A549 (cell line): Measurements from ENCODE around the gene NDUFA8. TPM values are rescaled to one million over a fixed set of nuclear protein-coding genes. Genes with fewer than 3 reads are reported as not detected.

ENCODE experiments used
- ATAC-seq, 2 experiments: fragments of 200-7000 bp in 1 of 2; fragments of >200 bp in 1 of 2; cut with Nextera tagmentation in 1 of 2; cut with Tn5 transposase in 1 of 2; 3 replicates each; pipeline versions ENCODE4 v1.8.0 to v1.9.1; 2018 to 2020; ENCODE audit warnings: mild to moderate bottlenecking in 1 of 2, moderate library complexity in 1 of 2
- CTCF ChIA-PET: fragments of 300-600 bp; sonication (Branson Sonifier 250); formaldehyde crosslinking; extraction: SDS; loops from one replicate; lab custom pipeline; 2021; ENCODE audit warnings: antibody characterized with exemption, inconsistent platforms; lab: Yijun Ruan, JAX
- POLR2A ChIA-PET: fragments of 350-600 bp; formaldehyde crosslinking; extraction: SDS; loops from one replicate; lab custom pipeline; 2021; ENCODE audit warnings: antibody characterized with exemption, inconsistent platforms; lab: Yijun Ruan, JAX
- DNase-seq, 2 experiments: peaks; one replicate each; pipeline versions ENCODE4 v3.0.0 to v3.0.0-alpha.2; 2011 to 2016; ENCODE audit warnings: low read depth in 1 of 2, low spot score in 1 of 2
- FAIRE-seq: peaks from 2 replicates; lab custom pipeline; 2011; peaks lifted over from hg19 to GRCh38; lab: Jason Lieb, UNC
- H3K27ac ChIP-seq, 2 experiments: fragments of >200 bp; sonication (Bioruptor Twin); formaldehyde crosslinking; 3 replicates each; pipeline ENCODE4 v1.5.1; 2016 to 2017
- H3K4me1 ChIP-seq: fragments of >200 bp; sonication (Bioruptor Twin); formaldehyde crosslinking; 3 replicates; pipeline ENCODE4 v1.6.1; 2016
- H3K4me2 ChIP-seq: fragments of >200 bp; sonication (Bioruptor Twin); formaldehyde crosslinking; 3 replicates; pipeline ENCODE4 v1.6.1; 2016
- H3K4me3 ChIP-seq: fragments of >200 bp; sonication (Bioruptor Twin); formaldehyde crosslinking; 3 replicates; pipeline ENCODE4 v1.5.1; 2016
- H3K9me3 ChIP-seq: fragments of >200 bp; sonication (Bioruptor Twin); formaldehyde crosslinking; 3 replicates; pipeline ENCODE4 v1.6.1; 2016
- BHLHE40 ChIP-seq: IDR thresholded peaks from 2 replicates; pipeline ENCODE4 v1.6.1; 2012; ENCODE audit warnings: low read depth, low read length, inconsistent platforms
- CBX2 ChIP-seq: fragments of 200-600 bp; sonication (generic); IDR thresholded peaks from 2 replicates; pipeline ENCODE4 v1.6.1; 2016; ENCODE audit warnings: low read depth, mild to moderate bottlenecking, borderline replicate concordance
- CBX8 ChIP-seq: fragments of 200-600 bp; sonication (generic); IDR thresholded peaks from 2 replicates; pipeline ENCODE4 v1.6.1; 2016
- CEBPB ChIP-seq, 2 experiments: fragments of >200 bp in 1 of 2; sonication (Bioruptor Twin) in 1 of 2; formaldehyde crosslinking in 1 of 2; IDR thresholded peaks; 2 replicates each; pipeline ENCODE4 v1.6.1; 2012 to 2016
- CHD2 ChIP-seq: fragments of 150-350 bp; IDR thresholded peaks from 2 replicates; pipeline ENCODE4 v1.6.1; 2014; ENCODE audit warnings: low read length; ENCODE audit not compliant: partially characterized antibody
- EHF ChIP-seq: fragments of 250-450 bp; sonication (Bioruptor Pico); IDR thresholded peaks from 2 replicates; pipeline ENCODE4 v1.5.0; 2020; ENCODE audit warnings: mild to moderate bottlenecking
- EP300 ChIP-seq, 2 experiments: fragments of >200 bp; sonication (Bioruptor Twin); formaldehyde crosslinking; IDR thresholded peaks; 2 replicates in 1 of 2; 3 replicates in 1 of 2; pipeline ENCODE4 v1.6.1; 2016 to 2017
- FOSL2 ChIP-seq, 2 experiments: fragments of 450-650 bp in 1 of 2; fragments of >200 bp in 1 of 2; sonication (Bioruptor Twin) in 1 of 2; formaldehyde crosslinking; IDR thresholded peaks; 2 replicates each; pipeline versions ENCODE4 v1.5.0 to v1.6.1; 2016 to 2020; ENCODE audit warnings: mild to moderate bottlenecking in 1 of 2, moderate library complexity in 1 of 2
- FOXS1 ChIP-seq: fragments of 250-450 bp; sonication (Bioruptor Pico); IDR thresholded peaks from 2 replicates; pipeline ENCODE4 v1.5.0; 2020; ENCODE audit warnings: mild to moderate bottlenecking, moderate library complexity
- HES2 ChIP-seq: fragments of >200 bp; sonication (Bioruptor Twin); formaldehyde crosslinking; IDR thresholded peaks from 2 replicates; pipeline ENCODE4 v1.6.1; 2016
- HEYL ChIP-seq: fragments of 250-450 bp; sonication (Bioruptor Pico); IDR thresholded peaks from 2 replicates; pipeline ENCODE4 v1.8.0; 2021; ENCODE audit warnings: mild to moderate bottlenecking, moderate library complexity
- HMGXB4 ChIP-seq: fragments of 250-450 bp; sonication (Bioruptor Pico); IDR thresholded peaks from 2 replicates; pipeline ENCODE4 v1.5.0; 2021; ENCODE audit warnings: mild to moderate bottlenecking, moderate library complexity, borderline replicate concordance
- MAFK ChIP-seq: fragments of 450-650 bp; IDR thresholded peaks from 2 replicates; pipeline ENCODE4 v1.6.1; 2014; ENCODE audit not compliant: partially characterized antibody
- MAZ ChIP-seq: fragments of 150-350 bp; IDR thresholded peaks from 2 replicates; pipeline ENCODE4 v1.6.1; 2014; ENCODE audit warnings: antibody characterized with exemption, low read depth, low read length, borderline replicate concordance
- NR3C1 ChIP-seq: fragments of >200 bp; sonication (Bioruptor Twin); formaldehyde crosslinking; IDR thresholded peaks from 3 replicates; pipeline ENCODE4 v1.6.1; 2017
- POLR2AphosphoS2 ChIP-seq: conservative IDR thresholded peaks from 2 replicates; pipeline ENCODE4 v1.6.1; 2012; ENCODE audit warnings: low read length, improper control_type of control experiment, inconsistent platforms
- RARB ChIP-seq: fragments of 250-450 bp; sonication (Bioruptor Pico); IDR thresholded peaks from 2 replicates; pipeline ENCODE4 v1.8.0; 2021; ENCODE audit warnings: mild to moderate bottlenecking, moderate library complexity
- RCOR1 ChIP-seq: fragments of 150-350 bp; IDR thresholded peaks from 2 replicates; pipeline ENCODE4 v1.6.1; 2014; ENCODE audit warnings: antibody characterized with exemption, low read length, low read depth
- RFX5 ChIP-seq: fragments of 450-650 bp; IDR thresholded peaks from 2 replicates; pipeline ENCODE4 v1.7.1; 2014; ENCODE audit warnings: antibody characterized with exemption, mild to moderate bottlenecking, moderate library complexity
- SREBF2 ChIP-seq: fragments of 450-650 bp; IDR thresholded peaks from 2 replicates; pipeline ENCODE4 v1.6.1; 2014; ENCODE audit warnings: mild to moderate bottlenecking, moderate library complexity
- ZC3H11A ChIP-seq: fragments of 450-650 bp; IDR thresholded peaks from 2 replicates; pipeline ENCODE4 v1.6.1; 2014; ENCODE audit warnings: antibody characterized with exemption, mild to moderate bottlenecking
- ZNF302 ChIP-seq: fragments of 250-450 bp; sonication (Bioruptor Pico); IDR thresholded peaks from 2 replicates; pipeline ENCODE4 v1.9.0; 2021; ENCODE audit warnings: inconsistent platforms, mild to moderate bottlenecking, moderate library complexity
- ZSCAN20 ChIP-seq: fragments of 250-450 bp; sonication (Bioruptor Pico); IDR thresholded peaks from 2 replicates; pipeline ENCODE4 v1.8.0; 2022; ENCODE audit warnings: mild to moderate bottlenecking, moderate library complexity
- WGBS: methylation state at CpG from one replicate; pipeline ENCODE4 v1.1.6; 2017; ENCODE audit errors: missing lambda C conversion rate; 5-methylcytosine and 5-hydroxymethylcytosine counted together
- polyA plus RNA-seq, 4 experiments: library from polyadenylated mRNA; depleted of rRNA in 3 of 4; stranded (reverse); fragments of >200 nt; fragmentation: RNase III in 1 of 4; extraction: RNeasy Plus Mini Kit Qiagen cat#74134 plus additional on column Dnase treatment in 1 of 4; gene quantifications; 2 replicates in 3 of 4; 3 replicates in 1 of 4; pipeline ENCODE4 v1.2.3, GENCODE V29; 2011 to 2017
- TF ChIP-seq, protein P1 (sequence below): fragments of 250-450 bp; sonication (Bioruptor Pico); IDR thresholded peaks from 2 replicates; pipeline ENCODE4 v1.5.0; 2020; ENCODE audit warnings: low read depth, mild to moderate bottlenecking, moderate library complexity
- TF ChIP-seq, protein P2 (sequence below): IDR thresholded peaks from 2 replicates; pipeline ENCODE4 v1.6.1; 2012; ENCODE audit warnings: low read depth, borderline replicate concordance
- TF ChIP-seq, protein P3 (sequence below): IDR thresholded peaks from 2 replicates; pipeline ENCODE4 v1.6.1; 2012
- TF ChIP-seq, protein P4 (sequence below): fragments of 450-650 bp; IDR thresholded peaks from 2 replicates; pipeline ENCODE4 v1.6.1; 2014; ENCODE audit warnings: antibody characterized with exemption

NDUFA8 gene
- polyA plus RNA-seq, 2 of the 4 experiments (the other 2 are of a cell fraction): 120 to 145 TPM

DNA sequence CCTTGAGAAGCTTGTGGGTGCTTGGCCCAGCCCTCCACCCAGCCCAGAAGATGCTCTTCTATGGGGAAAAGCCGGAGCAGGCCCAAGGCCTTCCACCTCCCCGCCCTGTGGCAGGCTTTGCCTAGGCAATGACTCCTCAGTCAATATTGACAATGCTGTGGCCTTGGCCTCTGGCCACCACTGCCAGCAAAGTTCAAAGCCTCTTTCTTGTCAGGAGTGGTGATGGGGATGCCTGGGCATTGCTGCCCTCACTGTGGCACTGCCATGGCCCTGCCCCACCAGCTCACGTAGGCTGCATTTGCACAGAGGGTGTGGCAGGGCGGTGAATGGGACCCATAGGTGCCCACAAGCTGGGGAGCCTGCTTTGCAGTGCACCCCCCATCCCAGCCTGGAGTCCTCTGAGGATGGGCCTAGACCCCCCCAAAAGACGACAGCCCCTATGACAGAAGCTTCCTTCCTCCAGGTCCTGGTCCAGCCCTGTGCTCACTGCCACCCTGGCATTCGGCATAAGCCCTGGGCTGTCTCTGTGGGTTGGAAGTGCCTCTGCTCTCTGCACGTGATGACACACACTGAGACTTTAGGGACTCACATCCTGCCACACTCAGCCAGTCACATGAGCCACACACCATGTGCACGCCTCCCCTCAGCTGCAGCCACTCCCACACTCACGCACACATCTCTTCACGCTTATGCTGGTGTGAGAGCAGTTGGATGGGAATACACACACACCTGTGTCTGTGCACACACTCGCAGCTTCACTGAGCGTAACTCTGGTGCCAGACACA is 31.2 kb upstream of the NDUFA8 start:
- Histone ChIP-seq H3K4me1 (peaks cover 10% of the 10 kb centered on the region), H3K9me3 (no peaks in the 10 kb centered on the region), H3K4me2 (peak overlapping the region; percentile 42), H3K27ac (peak overlapping the region in 1 of 2 experiments; percentile 43; a peak in 2 of 6 replicates), H3K4me3 (no peak overlapping the region)
- ATAC-seq (peak; percentile 46 to 62; a peak in 5 of 6 replicates), FAIRE-seq (no peak), DNase-seq (peak in 1 of 2 experiments; percentile 54)
- WGBS: 68% methylated on average over 12 of the region's 12 CpGs
- ChIA-PET POLR2A (no interaction called here), CTCF (interaction anchor here (0.6 to 1.5 kb wide), 4 partner anchors 22 to 580 kb away, joined by 3 to 5 read pairs (median 4); no protein-coding TSS in a partner anchor)
- TF ChIP-seq, protein P1, sequence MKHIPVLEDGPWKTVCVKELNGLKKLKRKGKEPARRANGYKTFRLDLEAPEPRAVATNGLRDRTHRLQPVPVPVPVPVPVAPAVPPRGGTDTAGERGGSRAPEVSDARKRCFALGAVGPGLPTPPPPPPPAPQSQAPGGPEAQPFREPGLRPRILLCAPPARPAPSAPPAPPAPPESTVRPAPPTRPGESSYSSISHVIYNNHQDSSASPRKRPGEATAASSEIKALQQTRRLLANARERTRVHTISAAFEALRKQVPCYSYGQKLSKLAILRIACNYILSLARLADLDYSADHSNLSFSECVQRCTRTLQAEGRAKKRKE (CRISPR knock-in tag): no peak
- TF ChIP-seq EP300 (IDR thresholded peaks at IDR 0.05) (no peak), EHF (CRISPR knock-in tag) (no peak), ZNF302 (CRISPR knock-in tag) (no peak), RFX5 (no peak), HEYL (CRISPR knock-in tag) (no peak), HES2 (no peak), HMGXB4 (CRISPR knock-in tag) (no peak), CHD2 (no peak), ZSCAN20 (CRISPR knock-in tag) (no peak), BHLHE40 (no peak), MAZ (no peak), NR3C1 (no peak), ZC3H11A (no peak)
- TF ChIP-seq, protein P2, sequence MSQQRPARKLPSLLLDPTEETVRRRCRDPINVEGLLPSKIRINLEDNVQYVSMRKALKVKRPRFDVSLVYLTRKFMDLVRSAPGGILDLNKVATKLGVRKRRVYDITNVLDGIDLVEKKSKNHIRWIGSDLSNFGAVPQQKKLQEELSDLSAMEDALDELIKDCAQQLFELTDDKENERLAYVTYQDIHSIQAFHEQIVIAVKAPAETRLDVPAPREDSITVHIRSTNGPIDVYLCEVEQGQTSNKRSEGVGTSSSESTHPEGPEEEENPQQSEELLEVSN: no peak

DNA sequence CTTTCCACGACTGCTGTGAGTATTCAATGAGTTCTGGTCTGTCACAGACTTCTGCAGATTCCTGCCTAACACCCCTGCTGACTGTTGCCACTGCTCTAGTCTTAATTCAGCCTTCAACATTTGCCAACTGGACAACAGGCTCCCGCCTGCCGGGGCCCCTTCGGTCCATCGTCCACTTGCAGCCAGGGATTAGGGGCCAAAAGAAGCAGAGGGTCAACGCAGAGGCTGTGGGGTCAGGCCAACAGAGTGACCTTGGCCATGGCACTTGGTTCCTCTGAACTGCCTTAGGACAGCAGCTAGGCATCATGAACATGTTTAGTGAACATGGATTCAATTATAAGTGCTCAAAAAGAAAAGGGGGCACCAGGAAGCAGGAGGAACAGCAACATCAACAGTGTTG is 28.8 kb upstream of the NDUFA8 start:
- H3K4me3 ChIP-seq: no peak overlapping the region
- no peak for FAIRE-seq
- CTCF ChIA-PET: interaction anchor here (1.3 to 2.1 kb wide), 2 partner anchors 38 to 64 kb away, joined by 5 read pairs; no protein-coding TSS in a partner anchor

More for the DNA sequence above, 28.8 kb upstream of the NDUFA8 start:
- 79% methylated on average over 5 of the region's 6 CpGs for WGBS
- ATAC-seq (no peak), DNase-seq (no peak)
- no peaks in the 10 kb centered on the region for H3K9me3 ChIP-seq
- TF ChIP-seq EP300 (IDR thresholded peaks at IDR 0.05) (no peak), MAFK (no peak), ZNF302 (CRISPR knock-in tag) (no peak), POLR2AphosphoS2 (no peak), CBX2 (no peak), RARB (no peak), SREBF2 (no peak), CEBPB (IDR thresholded peaks at IDR 0.05) (no peak), FOXS1 (CRISPR knock-in tag) (no peak), CBX8 (no peak), HMGXB4 (CRISPR knock-in tag) (no peak), MAZ (no peak), FOSL2 (IDR thresholded peaks at IDR 0.05) (no peak), FOSL2 (CRISPR knock-in tag; IDR thresholded peaks at IDR 0.05) (no peak), CHD2 (no peak), HEYL (CRISPR knock-in tag) (no peak), RCOR1 (no peak), RFX5 (no peak)
- TF ChIP-seq, protein P3, sequence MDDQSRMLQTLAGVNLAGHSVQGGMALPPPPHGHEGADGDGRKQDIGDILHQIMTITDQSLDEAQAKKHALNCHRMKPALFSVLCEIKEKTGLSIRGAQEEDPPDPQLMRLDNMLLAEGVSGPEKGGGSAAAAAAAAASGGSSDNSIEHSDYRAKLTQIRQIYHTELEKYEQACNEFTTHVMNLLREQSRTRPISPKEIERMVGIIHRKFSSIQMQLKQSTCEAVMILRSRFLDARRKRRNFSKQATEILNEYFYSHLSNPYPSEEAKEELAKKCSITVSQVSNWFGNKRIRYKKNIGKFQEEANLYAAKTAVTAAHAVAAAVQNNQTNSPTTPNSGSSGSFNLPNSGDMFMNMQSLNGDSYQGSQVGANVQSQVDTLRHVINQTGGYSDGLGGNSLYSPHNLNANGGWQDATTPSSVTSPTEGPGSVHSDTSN: no peak
- TF ChIP-seq, protein P4, sequence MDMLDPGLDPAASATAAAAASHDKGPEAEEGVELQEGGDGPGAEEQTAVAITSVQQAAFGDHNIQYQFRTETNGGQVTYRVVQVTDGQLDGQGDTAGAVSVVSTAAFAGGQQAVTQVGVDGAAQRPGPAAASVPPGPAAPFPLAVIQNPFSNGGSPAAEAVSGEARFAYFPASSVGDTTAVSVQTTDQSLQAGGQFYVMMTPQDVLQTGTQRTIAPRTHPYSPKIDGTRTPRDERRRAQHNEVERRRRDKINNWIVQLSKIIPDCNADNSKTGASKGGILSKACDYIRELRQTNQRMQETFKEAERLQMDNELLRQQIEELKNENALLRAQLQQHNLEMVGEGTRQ: no peak
- TF ChIP-seq, protein P1 (CRISPR knock-in tag): no peak
- H3K4me1 ChIP-seq: peaks cover 10% of the 10 kb centered on the region
- POLR2A ChIA-PET: no interaction called here
- H3K4me2 ChIP-seq: no peak overlapping the region
- H3K27ac ChIP-seq: no peak overlapping the region
